ENCODE results near the gene SOBP.

SOBP gene

DNA sequence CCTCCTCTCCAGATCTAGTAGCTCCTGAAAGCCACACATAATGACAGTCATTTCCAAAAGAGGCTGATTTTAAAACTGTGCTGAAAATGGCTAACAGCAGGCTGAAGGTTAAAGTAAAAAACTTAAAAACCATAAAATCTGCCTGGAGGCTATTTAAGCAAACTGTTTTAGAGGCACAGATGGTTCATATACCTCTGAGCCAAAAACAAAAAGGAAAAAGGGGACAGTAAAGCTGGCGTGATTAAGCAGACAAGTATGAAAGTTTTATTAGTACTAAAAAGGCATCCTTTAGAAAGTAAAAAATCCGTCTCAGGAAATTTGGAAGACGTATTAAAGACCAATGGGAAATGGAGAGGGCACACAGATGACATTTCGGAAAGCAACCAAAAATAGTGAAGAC, 55.8 kb downstream of the SOBP start:
- no peak for TF ChIP-seq EZH2 (IDR thresholded peaks at IDR 0.05; ENCODE audit: borderline replicate concordance, low read depth, low read length, severe bottlenecking)
- TF ChIP-seq, protein P1, sequence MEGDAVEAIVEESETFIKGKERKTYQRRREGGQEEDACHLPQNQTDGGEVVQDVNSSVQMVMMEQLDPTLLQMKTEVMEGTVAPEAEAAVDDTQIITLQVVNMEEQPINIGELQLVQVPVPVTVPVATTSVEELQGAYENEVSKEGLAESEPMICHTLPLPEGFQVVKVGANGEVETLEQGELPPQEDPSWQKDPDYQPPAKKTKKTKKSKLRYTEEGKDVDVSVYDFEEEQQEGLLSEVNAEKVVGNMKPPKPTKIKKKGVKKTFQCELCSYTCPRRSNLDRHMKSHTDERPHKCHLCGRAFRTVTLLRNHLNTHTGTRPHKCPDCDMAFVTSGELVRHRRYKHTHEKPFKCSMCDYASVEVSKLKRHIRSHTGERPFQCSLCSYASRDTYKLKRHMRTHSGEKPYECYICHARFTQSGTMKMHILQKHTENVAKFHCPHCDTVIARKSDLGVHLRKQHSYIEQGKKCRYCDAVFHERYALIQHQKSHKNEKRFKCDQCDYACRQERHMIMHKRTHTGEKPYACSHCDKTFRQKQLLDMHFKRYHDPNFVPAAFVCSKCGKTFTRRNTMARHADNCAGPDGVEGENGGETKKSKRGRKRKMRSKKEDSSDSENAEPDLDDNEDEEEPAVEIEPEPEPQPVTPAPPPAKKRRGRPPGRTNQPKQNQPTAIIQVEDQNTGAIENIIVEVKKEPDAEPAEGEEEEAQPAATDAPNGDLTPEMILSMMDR (IDR thresholded peaks at IDR 0.05; ENCODE audit: borderline replicate concordance, extremely low read depth, low read length, poor library complexity, severe bottlenecking), result no peak
- H3K79me2 ChIP-seq (ENCODE audit: insufficient read depth, low read length), result no peaks in the 10 kb centered on the region
- DNase-seq, result no peak

DNA sequence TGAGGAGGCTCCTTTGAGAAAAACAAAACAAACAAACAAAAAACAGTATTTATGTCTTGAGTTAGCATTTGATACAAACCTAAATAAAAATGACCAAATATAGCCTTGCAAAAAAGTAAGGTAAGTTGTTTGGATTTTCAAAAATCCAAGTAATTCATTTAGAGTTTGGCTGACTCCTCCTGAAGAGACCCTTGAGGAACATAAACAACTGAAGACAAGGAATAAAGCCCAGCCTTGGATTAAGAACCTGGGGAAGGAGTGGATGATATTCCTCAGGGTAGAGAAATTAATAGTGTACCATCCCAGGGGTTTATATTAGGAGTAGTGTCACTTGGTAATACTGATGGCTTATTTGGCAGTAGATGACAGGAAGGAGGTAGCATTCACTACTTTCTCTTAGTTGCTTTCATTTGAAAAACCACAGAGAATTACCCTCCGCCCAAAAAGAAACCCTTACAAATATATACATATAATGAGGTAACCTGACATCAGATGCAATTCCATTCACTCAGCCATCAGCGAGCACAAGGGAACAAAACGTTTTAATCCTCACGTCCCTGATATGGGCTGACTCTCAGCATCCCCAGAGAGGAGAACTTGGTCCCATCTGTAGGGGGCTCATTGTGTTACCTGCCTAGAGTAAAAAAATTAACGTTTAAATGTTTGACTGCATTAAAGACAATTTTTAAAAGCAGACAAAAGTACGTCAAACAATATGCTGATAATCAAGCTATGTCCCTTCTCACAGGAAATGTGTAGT, 57.0 kb downstream of the SOBP start:
- Histone ChIP-seq H3K27ac (ENCODE audit: low read length) (no peak overlapping the region), H3K4me1 (ENCODE audit: insufficient read depth, low read length) (no peaks in the 10 kb centered on the region), H3K4me3 (ENCODE audit: low read depth in 1 of 2, low read length in 2 of 2) (no peak overlapping the region), H3K9ac (ENCODE audit: low read depth, low read length) (no peak overlapping the region), H4K20me1 (ENCODE audit: insufficient read depth, low read length) (no peaks in the 10 kb centered on the region), H3K27me3 (ENCODE audit: insufficient read depth, low read length, poor library complexity) (no peaks in the 10 kb centered on the region), H2AFZ (ENCODE audit: low read depth, low read length) (no peak overlapping the region), H3K36me3 (ENCODE audit: insufficient read depth, low read length) (0 out of 2 replicates have a peak, but pooled peaks cover 5% of the 10 kb centered on the region), H3K4me2 (ENCODE audit: insufficient read depth, low read length) (no peak overlapping the region), H3K79me2 (ENCODE audit: insufficient read depth, low read length) (no peaks in the 10 kb centered on the region), H3K9me3 (ENCODE audit: insufficient read depth, low read length, severe bottlenecking) (no peaks in the 10 kb centered on the region)
- no peak for ATAC-seq (ENCODE audit: insufficient read depth, low read depth)
- TF ChIP-seq, protein P1 (IDR thresholded peaks at IDR 0.05; ENCODE audit: borderline replicate concordance, extremely low read depth, low read length, poor library complexity, severe bottlenecking), result no peak
- TF ChIP-seq EZH2 (IDR thresholded peaks at IDR 0.05; ENCODE audit: borderline replicate concordance, low read depth, low read length, severe bottlenecking), result no peak
- DNase-seq, result no peak

More for the DNA sequence above, 55.8 kb downstream of the SOBP start:
- Histone ChIP-seq H3K4me2 (ENCODE audit: insufficient read depth, low read length) (no peak overlapping the region), H3K4me3 (ENCODE audit: low read depth in 1 of 2, low read length in 2 of 2) (no peak overlapping the region), H3K9ac (ENCODE audit: low read depth, low read length) (no peak overlapping the region), H4K20me1 (ENCODE audit: insufficient read depth, low read length) (no peaks in the 10 kb centered on the region), H2AFZ (ENCODE audit: low read depth, low read length) (no peak overlapping the region), H3K36me3 (ENCODE audit: insufficient read depth, low read length) (0 out of 2 replicates have a peak, but pooled peaks cover 5% of the 10 kb centered on the region), H3K9me3 (ENCODE audit: insufficient read depth, low read length, severe bottlenecking) (no peaks in the 10 kb centered on the region), H3K4me1 (ENCODE audit: insufficient read depth, low read length) (no peaks in the 10 kb centered on the region), H3K27me3 (ENCODE audit: insufficient read depth, low read length, poor library complexity) (no peaks in the 10 kb centered on the region), H3K27ac (ENCODE audit: low read length) (no peak overlapping the region)
- no peak for ATAC-seq (ENCODE audit: insufficient read depth, low read depth)

DNA sequence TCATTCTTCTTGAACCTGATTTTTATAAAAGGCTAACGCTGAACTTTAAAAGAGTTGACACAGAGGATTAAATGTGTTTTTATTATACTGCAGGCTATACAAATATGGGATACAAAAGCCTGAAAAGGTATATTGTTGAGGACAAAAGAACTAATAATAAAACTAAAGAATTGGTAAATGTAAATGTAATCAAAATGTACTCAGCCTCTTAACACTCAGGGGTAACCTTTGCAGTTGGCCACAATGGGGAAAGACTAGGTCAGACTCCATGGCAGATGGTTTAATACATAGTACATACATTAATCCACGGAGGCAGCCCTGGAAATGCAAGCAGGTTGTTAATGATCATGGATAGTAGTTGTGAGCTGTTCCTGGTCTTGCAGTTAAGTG, 57.5 kb downstream of the SOBP start:
- no peak overlapping the region for H3K9ac ChIP-seq (ENCODE audit: low read depth, low read length)
- no peaks in the 10 kb centered on the region for H3K27me3 ChIP-seq (ENCODE audit: insufficient read depth, low read length, poor library complexity)
- no peaks in the 10 kb centered on the region for H3K79me2 ChIP-seq (ENCODE audit: insufficient read depth, low read length)
- no peak for DNase-seq
- no peak overlapping the region for H2AFZ ChIP-seq (ENCODE audit: low read depth, low read length)
- TF ChIP-seq, protein P1 (IDR thresholded peaks at IDR 0.05; ENCODE audit: borderline replicate concordance, extremely low read depth, low read length, poor library complexity, severe bottlenecking), result no peak
- TF ChIP-seq EZH2 (IDR thresholded peaks at IDR 0.05; ENCODE audit: borderline replicate concordance, low read depth, low read length, severe bottlenecking), result no peak
- no peaks in the 10 kb centered on the region for H3K9me3 ChIP-seq (ENCODE audit: insufficient read depth, low read length, severe bottlenecking)
- no peak for ATAC-seq (ENCODE audit: insufficient read depth, low read depth)
- H3K4me3 ChIP-seq (ENCODE audit: low read depth in 1 of 2, low read length in 2 of 2), result no peak overlapping the region
- no peak overlapping the region for H3K27ac ChIP-seq (ENCODE audit: low read length)
- H4K20me1 ChIP-seq (ENCODE audit: insufficient read depth, low read length), result no peaks in the 10 kb centered on the region
- H3K36me3 ChIP-seq (ENCODE audit: insufficient read depth, low read length), result 0 out of 2 replicates have a peak, but pooled peaks cover 5% of the 10 kb centered on the region
- H3K4me1 ChIP-seq (ENCODE audit: insufficient read depth, low read length), result no peaks in the 10 kb centered on the region
- no peak overlapping the region for H3K4me2 ChIP-seq (ENCODE audit: insufficient read depth, low read length)
